GM12875 (cell line): ENCODE data around the gene TUBGCP2.

Experiments used
- H3K4me3 ChIP-seq: one replicate; pipeline ENCODE4 v1.5.1; 2011; ENCODE audit warnings: low read depth, low read length, control low read depth
- CTCF ChIP-seq: IDR thresholded peaks from 2 replicates; pipeline ENCODE4 v1.5.1; 2011; ENCODE audit warnings: low read depth, mild to moderate bottlenecking, control low read depth, inconsistent platforms, low read length, moderate library complexity, borderline replicate concordance; ENCODE audit not compliant: insufficient read depth

Gene TUBGCP2

GRCh38 chr10:133307776-133308420 lies 774 bp downstream of the TUBGCP2 start:
- peak; percentile 84 for TF ChIP-seq CTCF
- H3K4me3 ChIP-seq = peak overlapping the region; percentile 74

GRCh38 chr10:133306941-133307379 lies 1.7 kb downstream of the TUBGCP2 start:
- no peak overlapping the region for H3K4me3 ChIP-seq
- no peak for TF ChIP-seq CTCF

GRCh38 chr10:133306097-133306476 lies 2.6 kb downstream of the TUBGCP2 start:
- H3K4me3 ChIP-seq = no peak overlapping the region
- no peak for TF ChIP-seq CTCF

- H3K4me3 ChIP-seq = no peak overlapping the region
- no peak for TF ChIP-seq CTCF
Measured at GRCh38 chr10:133303206-133303605, 5.5 kb downstream of the TUBGCP2 start.

DNA sequence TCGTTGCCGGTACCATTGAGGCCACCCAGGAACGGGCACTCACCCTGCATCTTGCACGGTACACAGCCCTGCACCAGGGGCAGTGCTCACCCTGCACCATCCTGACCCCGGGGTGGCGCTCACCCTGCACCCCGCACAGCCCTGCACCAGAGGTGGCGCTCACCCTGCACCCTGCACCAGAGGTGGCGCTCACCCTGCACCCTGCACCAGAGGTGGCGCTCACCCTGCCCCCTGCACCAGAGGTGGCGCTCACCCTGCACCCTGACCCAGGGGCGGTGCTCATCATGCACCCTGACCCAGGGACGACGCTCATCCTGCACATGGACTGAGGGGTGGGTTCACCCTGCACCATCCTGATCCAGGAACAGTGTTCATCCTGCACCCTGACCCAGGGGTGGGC lies 6.4 kb downstream of the TUBGCP2 start:
- no peak for TF ChIP-seq CTCF
- no peak overlapping the region for H3K4me3 ChIP-seq

- TF ChIP-seq CTCF = no peak
- H3K4me3 ChIP-seq = no peak overlapping the region
Measured at GRCh38 chr10:133299738-133300137, 8.9 kb downstream of the TUBGCP2 start.

DNA sequence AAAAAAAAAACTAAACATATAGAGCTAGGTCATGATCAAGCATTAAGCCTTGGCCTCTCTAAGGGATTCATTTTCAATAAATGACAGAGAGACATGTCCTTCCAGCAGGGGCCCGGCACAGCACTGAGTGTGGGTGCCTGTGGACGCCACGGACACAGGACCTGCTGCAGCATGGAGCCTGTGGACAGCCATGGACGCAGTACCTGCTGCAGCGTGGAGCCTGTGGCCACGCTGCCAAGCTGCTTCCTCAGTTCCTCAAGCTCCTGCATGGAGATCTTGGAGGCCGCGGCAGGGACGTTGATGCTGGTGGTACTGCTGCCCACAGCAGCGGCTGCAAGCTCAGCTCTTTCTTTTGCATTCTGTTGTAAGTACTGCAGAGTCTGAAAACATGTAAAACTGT lies 9.4 kb downstream of the TUBGCP2 start:
- TF ChIP-seq CTCF = no peak
- no peak overlapping the region for H3K4me3 ChIP-seq
